ENCODE measurements around the gene EHMT1. TPM values are rescaled to one million over a fixed set of nuclear protein-coding genes. Genes with fewer than 3 reads are reported as not detected.
A peak's percentile ranks its signal among the peaks of the same experiment; 100 is the strongest.

The EHMT1 gene
- 162 TPM for total RNA-seq (ENCODE audit: unreplicated experiment)
- long read RNA-seq, full-length matches to known transcripts = 3 of 29 reads
- long read RNA-seq, partial matches to known transcripts = 21 of 29 reads
- long read RNA-seq, other reads (novel, unspliced or antisense) = 5 of 29 reads

GRCh38 chr9:137618105-137619067 lies at the start of gene EHMT1:
Gene EHMT1 (plus strand): TSS chr9:137619005. CDS start chr9:137619029, 24 bp downstream.
- no peaks in the 10 kb centered on the region for H3K36me3 Mint-ChIP-seq (ENCODE audit: unreplicated experiment)
- TF ChIP-seq CTCF (IDR thresholded peaks at IDR 0.05; ENCODE audit: partially characterized antibody, unreplicated experiment) = no peak
- H3K27me3 Mint-ChIP-seq (ENCODE audit: unreplicated experiment) = peaks cover 13% of the 10 kb centered on the region
- peak; percentile 88 for DNase-seq
- peaks cover 8% of the 10 kb centered on the region for H3K4me1 Mint-ChIP-seq (ENCODE audit: low read depth, unreplicated experiment)
- peak within 1 kb of the TSS; percentile 81 for H3K27ac Mint-ChIP-seq (ENCODE audit: unreplicated experiment)
- H3K9me3 Mint-ChIP-seq (ENCODE audit: unreplicated experiment) = peaks cover 20% of the 10 kb centered on the region
- H3K4me3 Mint-ChIP-seq (ENCODE audit: unreplicated experiment) = peak within 1 kb of the TSS; percentile 99

- Mint-ChIP-seq H3K36me3 (ENCODE audit: unreplicated experiment) (peaks cover 3% of the 10 kb centered on the region), H3K9me3 (ENCODE audit: unreplicated experiment) (peaks cover 5% of the 10 kb centered on the region), H3K27ac (ENCODE audit: unreplicated experiment) (no peak overlapping the region), H3K4me3 (ENCODE audit: unreplicated experiment) (no peak overlapping the region), H3K4me1 (ENCODE audit: low read depth, unreplicated experiment) (no peaks in the 10 kb centered on the region), H3K27me3 (ENCODE audit: unreplicated experiment) (peaks cover 7% of the 10 kb centered on the region)
- no peak for TF ChIP-seq CTCF (IDR thresholded peaks at IDR 0.05; ENCODE audit: partially characterized antibody, unreplicated experiment)
- DNase-seq = no peak
Measured at GRCh38 chr9:137569609-137570203, 49.1 kb upstream of the EHMT1 start.

GRCh38 chr9:137570566-137570965 lies 48.2 kb upstream of the EHMT1 start:
- peaks cover 5% of the 10 kb centered on the region for H3K9me3 Mint-ChIP-seq (ENCODE audit: unreplicated experiment)
- TF ChIP-seq CTCF (IDR thresholded peaks at IDR 0.05; ENCODE audit: partially characterized antibody, unreplicated experiment) = no peak
- no peak overlapping the region for H3K27ac Mint-ChIP-seq (ENCODE audit: unreplicated experiment)
- peaks cover 6% of the 10 kb centered on the region for H3K36me3 Mint-ChIP-seq (ENCODE audit: unreplicated experiment)
- peaks cover 7% of the 10 kb centered on the region for H3K27me3 Mint-ChIP-seq (ENCODE audit: unreplicated experiment)
- no peak overlapping the region for H3K4me3 Mint-ChIP-seq (ENCODE audit: unreplicated experiment)
- no peak for DNase-seq
- H3K4me1 Mint-ChIP-seq (ENCODE audit: low read depth, unreplicated experiment) = peaks cover 7% of the 10 kb centered on the region

GRCh38 chr9:137574192-137574591 lies 44.6 kb upstream of the EHMT1 start:
- H3K27ac Mint-ChIP-seq (ENCODE audit: unreplicated experiment) = no peak overlapping the region
- no peak for TF ChIP-seq CTCF (IDR thresholded peaks at IDR 0.05; ENCODE audit: partially characterized antibody, unreplicated experiment)
- H3K27me3 Mint-ChIP-seq (ENCODE audit: unreplicated experiment) = peaks cover 7% of the 10 kb centered on the region
- no peak for DNase-seq
- peaks cover 13% of the 10 kb centered on the region for H3K4me1 Mint-ChIP-seq (ENCODE audit: low read depth, unreplicated experiment)
- no peak overlapping the region for H3K4me3 Mint-ChIP-seq (ENCODE audit: unreplicated experiment)
- H3K36me3 Mint-ChIP-seq (ENCODE audit: unreplicated experiment) = peaks cover 8% of the 10 kb centered on the region
- H3K9me3 Mint-ChIP-seq (ENCODE audit: unreplicated experiment) = peaks cover 7% of the 10 kb centered on the region
